Measurements from ENCODE around the gene C6orf136.

C6orf136 gene

GRCh38 chr6:30687659-30688431 is 40.9 kb downstream of the C6orf136 start:
- no peak for FAIRE-seq

DNA sequence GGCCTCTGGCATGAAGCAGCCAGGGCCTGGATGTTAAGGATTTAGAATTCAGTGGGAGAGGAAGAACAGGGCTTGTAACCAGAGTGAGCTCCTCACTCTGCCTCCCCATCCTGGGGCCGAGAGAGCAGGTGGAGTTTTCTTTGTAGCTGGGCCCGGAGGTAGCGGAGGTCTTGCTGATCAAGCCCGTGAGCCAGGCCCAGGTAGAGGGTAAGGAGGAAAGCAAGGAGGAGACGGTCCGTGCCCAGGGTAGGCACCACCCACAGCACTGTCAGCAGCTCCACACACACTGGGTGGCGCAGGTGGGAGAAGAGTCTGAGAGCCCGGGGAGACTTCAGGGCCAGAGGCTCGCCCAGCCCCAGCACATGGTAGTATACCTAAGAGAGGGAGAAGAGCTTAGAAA is 41.6 kb downstream of the C6orf136 start:
- no peak for FAIRE-seq

DNA sequence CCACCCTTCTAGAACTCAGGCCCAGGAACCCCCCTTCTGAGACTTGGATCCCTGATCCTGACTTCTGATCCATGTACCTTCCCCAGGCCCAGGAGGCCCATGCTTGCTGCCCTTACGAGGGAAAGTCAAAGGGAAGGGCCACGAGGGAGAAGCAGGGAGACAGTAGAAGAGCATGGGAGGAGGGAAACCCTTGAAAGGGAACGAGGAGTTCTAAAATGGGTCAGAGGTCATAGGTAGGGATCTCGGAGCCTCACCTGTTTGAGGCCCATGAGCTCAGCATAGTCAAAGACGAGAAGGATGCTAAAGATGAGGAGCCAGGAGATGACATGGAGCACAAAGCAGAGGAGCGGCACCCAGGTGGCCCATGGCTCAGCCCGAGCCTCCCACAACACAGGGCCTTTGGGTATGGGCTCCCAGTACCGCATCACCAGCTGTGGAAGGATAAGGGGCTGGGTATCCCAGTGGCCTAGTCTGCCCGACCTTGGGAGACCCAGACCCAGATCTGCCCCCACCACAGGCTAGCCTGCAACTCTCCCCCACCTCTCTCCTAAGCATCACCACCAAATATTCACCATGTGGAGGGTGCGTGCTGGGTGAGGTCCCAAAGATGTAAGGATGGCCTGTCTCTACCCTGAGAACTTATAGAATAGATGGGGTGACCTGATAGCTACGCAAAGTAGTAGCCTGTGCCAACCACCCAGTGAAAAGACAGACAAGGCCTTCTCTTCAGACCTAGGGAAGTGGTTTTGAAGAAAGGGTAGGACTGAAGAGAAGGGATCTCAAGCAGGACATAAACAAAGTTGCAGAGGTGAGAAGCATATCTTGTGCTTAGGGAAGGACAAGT is 42.3 kb downstream of the C6orf136 start:
- no peak for FAIRE-seq

- no peak for FAIRE-seq
Observed at GRCh38 chr6:30689985-30690384, 43.1 kb downstream of the C6orf136 start.

DNA sequence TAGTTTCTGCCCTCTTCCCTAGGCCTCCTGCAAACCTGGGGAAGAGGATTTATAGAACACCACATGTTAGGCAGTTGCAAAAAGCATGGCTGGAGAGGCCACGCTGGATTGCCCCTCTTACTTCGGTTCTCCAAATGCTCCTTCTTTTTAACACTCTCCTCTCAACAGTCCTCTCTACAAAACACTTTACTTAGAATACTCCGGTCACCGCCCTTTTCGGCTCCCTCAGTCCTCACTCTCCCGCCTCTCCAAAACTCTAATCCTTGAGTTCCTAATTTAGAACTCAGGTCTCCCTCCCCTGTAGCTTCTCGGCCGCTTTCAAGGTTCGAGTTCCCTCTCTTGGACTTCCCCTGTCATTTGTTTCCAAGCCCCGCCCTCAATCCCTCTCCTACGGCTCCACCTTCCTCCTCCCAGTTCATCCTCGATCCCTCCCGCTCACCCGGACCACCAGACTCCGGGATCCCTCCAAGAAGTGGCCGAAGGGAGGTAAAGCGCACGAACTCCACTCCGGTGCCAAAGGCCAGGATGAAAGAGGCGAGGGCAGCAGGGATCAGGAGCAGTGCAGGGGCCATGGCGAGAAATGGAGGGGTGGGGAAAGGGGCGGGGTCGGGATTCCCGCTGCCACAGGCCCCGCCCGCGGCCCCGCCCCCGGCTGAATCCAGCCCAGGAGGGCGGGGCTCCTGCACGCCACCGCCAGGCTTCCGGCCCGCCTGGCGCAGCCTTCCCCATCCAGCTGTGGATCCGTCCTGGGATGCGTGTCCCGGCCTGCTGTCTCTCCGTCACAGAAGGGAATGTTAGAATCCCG is 43.7 kb downstream of the C6orf136 start, which contains the start of gene NRM:
Gene NRM (minus strand): TSS at position 582 of the 805 bp plus-strand sequence. CDS start 10 bp downstream, at position 572.
- FAIRE-seq = no peak

DNA sequence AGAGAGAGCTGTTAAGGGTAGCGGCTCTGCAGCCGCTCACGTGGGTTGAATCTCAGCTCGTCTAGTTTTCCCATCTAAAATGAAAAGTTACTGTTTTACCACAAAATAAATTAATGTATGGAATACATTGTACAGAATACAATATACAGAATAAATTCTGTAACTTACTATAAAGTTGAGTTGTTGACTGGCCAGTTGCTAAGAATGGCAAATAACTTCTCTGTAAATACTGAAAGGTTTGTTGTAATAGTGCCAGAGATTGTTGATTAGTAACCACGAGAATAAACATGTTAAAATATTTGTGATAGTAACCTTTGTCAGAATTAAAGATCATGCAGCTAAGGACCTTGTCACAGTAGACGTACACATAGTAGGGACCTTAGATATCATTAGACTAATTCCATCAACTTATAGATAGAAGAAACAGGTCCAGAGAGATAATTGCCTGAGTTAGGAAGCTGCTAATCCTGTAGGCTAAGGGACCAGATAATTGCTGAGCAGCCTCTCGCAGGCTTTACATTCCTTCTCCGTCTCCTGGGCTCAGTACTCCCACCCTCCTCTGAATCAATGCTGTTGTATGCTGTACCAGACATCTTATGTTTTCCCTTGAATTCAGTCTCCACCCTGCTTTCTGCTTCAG is 44.4 kb downstream of the C6orf136 start:
- FAIRE-seq = no peak

GRCh38 chr6:30696432-30696831 is 49.5 kb downstream of the C6orf136 start:
- no peak for FAIRE-seq

DNA sequence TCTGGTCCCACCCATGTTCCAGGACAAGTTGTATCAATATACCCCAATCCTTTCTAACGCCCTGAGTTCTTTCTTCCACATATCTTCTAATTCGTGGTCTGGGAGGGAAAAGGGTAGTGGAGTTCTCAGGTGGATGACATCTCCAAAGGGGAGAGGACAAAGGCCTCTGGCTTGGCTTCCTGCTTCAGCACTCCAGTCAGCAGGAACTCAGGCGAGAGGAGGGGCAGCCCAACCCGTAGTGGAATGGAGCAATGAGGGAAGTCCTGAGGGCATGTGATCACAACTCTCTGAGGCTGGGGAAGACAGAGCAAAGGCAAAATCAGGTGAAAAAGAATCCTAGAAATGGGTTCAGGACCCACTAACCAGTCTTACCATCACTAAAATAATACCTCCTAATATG is 53.4 kb downstream of the C6orf136 start:
- FAIRE-seq = no peak

Data from TTC549 (cell line).